HL-60/S4 (cell line): ENCODE results near the gene PNISR.

Experiments used
- in situ Hi-C: fragments of 300-500 bp; cut with MboI; formaldehyde crosslinking; loops from 2 replicates; pipeline ENCODE4 v1.14.3; 2022; ENCODE audit warnings: low sequenced_read_pairs

The PNISR gene, protein sequence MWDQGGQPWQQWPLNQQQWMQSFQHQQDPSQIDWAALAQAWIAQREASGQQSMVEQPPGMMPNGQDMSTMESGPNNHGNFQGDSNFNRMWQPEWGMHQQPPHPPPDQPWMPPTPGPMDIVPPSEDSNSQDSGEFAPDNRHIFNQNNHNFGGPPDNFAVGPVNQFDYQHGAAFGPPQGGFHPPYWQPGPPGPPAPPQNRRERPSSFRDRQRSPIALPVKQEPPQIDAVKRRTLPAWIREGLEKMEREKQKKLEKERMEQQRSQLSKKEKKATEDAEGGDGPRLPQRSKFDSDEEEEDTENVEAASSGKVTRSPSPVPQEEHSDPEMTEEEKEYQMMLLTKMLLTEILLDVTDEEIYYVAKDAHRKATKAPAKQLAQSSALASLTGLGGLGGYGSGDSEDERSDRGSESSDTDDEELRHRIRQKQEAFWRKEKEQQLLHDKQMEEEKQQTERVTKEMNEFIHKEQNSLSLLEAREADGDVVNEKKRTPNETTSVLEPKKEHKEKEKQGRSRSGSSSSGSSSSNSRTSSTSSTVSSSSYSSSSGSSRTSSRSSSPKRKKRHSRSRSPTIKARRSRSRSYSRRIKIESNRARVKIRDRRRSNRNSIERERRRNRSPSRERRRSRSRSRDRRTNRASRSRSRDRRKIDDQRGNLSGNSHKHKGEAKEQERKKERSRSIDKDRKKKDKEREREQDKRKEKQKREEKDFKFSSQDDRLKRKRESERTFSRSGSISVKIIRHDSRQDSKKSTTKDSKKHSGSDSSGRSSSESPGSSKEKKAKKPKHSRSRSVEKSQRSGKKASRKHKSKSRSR

DNA sequence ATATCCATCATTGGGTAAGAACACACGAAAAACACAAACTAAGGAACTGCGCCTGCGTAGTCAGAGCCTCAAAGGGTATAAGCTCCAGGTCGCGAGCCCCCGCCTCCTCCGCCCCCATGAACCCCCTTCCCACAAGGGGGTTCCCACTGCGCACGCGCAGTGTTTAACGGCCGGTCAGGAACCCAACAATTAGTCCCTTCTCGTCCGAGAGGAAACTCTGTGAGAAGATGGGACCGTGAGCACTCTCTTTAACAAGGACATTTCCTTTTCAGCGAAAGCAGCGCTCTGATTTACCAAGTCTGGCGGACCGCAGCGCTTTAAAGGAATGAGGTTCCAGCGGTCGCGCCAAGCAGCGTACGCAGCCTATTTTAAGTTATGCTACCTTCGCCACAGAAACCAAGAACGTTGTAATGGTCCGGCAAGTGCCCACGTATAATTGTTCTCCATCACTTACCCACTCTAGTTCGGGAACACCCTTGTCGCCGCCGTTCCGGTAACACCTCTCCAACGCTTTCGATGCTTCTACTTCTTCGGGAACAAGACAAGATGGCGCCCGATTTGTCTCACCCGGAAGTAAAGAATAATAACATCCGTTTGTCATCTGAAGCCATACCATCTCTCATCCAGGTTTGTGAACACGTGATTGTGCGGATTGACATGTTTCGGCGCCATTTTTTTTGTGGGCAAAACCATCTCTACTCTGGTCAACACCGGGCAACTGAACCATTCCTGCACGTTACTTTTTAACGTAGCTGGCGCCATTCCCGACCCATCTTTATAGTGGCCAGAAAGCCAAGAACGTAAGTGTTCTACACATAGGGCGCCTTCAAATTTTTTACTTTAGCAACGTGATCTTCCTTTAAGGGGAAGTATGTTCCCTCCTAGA is at the start of gene PNISR:
TSS of gene PNISR (minus strand) at position 548 of the 886 bp plus-strand sequence. CDS start 10,649 bp downstream, outside the sequence.
- in situ Hi-C loops = no loop called here

DNA sequence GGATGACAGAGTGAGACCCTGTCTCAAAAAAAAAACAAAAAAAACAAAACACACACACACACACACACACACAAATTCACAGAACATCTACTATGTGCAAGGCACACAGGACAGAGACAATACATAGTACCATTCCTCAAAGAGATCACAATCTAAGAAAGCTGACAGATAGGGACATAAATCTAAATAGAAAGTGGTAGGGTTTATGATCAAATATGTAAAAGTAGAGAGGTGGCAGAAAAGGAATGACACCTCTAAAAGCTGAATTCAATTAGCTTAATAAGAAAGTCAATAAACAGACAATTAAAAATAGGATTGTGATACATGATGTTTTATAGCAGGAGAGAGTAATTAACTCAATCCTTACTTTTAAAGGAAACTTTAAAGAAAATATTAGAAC is 48.6 kb upstream of the PNISR start:
- in situ Hi-C loops = loop anchor here (25.0 kb wide), 1 partner anchor 264 kb away; no protein-coding TSS in a partner anchor

DNA sequence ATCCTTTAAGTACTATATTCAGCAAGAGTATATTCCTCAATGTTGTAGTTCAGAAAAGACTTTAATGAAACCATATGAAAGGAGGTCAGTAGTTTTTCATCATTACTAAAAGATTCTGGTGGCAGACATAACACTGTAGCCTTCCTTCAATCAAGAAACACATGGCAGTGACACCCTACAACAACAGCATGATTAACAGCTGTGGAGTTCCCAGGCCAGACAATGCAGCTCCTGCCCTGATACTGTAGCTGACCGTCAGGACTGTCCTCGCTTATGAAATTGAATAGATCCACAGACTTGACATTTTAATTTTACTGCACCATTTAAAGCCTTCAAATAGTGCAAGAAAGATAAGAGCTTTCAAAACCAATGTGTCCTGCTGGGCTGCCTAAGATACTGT is 46.5 kb upstream of the PNISR start:
- in situ Hi-C loops = loop anchor here (25.0 kb wide), 1 partner anchor 266 kb away; no protein-coding TSS in a partner anchor

DNA sequence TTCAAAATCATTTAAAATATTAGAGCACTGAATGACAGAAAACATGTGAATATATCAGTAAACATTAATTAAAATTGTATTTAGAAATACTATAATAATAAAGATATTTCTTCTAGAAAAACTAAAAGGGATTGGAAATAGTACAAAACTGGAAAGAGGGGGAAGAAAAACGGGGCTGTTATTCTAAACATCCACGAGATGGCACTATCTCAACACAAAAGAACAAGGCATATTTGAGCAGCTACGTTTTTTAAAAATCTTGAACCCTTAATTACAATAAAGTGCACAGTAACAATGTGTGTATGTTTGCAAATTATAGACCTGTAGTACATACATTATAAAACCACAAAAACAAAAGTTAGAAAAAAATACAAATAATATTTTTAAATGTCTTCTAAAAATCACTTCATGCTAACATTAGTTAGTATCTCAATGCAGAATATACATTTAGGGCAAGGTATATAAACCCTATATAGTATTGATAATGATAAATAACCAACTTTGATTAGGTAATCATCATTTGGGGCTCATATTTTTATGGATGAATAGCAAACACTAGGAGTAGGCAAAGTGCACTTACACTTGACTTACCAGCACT is 42.5 kb upstream of the PNISR start:
- in situ Hi-C loops = loop anchor here (25.0 kb wide), 1 partner anchor 270 kb away; no protein-coding TSS in a partner anchor

DNA sequence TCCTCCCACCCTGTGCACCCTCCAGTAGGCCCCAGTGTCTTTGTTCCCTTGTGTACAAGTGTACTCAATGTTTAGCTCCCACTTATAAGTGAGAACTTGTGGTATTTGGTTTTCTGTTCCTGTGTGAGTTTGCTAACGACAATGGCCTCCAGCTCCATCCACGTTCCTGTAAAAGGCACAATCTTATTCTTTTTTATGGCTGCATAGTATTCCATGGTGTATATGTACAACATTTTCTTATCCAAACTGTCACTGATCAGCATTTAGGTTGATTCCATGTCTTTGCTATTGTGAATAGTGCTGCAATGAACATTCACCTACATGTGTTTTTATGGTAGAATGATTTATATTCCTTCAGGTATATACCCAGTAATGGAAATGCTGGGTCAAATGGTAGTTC is 34.0 kb upstream of the PNISR start:
- in situ Hi-C loops = loop anchor here (25.0 kb wide), 1 partner anchor 278 kb away; no protein-coding TSS in a partner anchor

DNA sequence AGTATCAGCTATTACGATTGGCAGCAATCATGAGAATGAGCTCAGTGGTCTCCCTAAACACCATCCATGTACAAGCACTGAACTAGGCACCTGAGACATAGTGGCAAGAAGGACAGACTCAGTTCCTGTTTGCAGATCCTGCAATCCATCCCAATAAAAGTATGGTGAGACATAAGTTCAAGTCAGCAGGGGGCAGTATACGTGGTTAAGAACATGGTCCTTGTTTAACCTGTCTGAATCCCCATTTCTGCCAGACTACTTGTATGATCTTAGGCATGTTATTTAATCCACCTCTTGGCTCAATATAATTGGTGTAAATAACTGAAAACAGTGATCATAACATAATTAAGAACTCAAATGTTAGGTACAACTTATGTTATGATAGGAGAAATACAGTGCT is 33.2 kb upstream of the PNISR start:
- in situ Hi-C loops = loop anchor here (25.0 kb wide), 1 partner anchor 279 kb away; no protein-coding TSS in a partner anchor

DNA sequence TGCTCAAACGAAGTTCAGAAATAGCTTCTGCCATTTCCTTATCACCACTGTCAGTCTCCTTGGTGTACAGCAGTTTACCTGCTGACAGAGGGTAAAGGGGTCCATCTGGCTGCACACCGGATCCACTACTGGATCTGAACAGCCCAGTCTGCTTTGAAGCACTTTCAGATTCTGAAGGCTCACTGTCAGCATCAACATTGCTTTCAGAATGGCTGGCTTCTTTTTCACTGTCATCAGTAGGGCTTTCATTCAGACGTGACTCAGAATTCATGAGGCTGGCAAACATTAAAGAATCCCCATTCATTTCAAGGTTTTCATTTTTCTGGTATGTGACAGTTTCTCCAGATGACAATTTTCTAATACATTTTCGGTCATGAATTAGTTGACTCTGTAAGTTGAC is 21.0 kb upstream of the PNISR start:
- in situ Hi-C loops = no loop called here

DNA sequence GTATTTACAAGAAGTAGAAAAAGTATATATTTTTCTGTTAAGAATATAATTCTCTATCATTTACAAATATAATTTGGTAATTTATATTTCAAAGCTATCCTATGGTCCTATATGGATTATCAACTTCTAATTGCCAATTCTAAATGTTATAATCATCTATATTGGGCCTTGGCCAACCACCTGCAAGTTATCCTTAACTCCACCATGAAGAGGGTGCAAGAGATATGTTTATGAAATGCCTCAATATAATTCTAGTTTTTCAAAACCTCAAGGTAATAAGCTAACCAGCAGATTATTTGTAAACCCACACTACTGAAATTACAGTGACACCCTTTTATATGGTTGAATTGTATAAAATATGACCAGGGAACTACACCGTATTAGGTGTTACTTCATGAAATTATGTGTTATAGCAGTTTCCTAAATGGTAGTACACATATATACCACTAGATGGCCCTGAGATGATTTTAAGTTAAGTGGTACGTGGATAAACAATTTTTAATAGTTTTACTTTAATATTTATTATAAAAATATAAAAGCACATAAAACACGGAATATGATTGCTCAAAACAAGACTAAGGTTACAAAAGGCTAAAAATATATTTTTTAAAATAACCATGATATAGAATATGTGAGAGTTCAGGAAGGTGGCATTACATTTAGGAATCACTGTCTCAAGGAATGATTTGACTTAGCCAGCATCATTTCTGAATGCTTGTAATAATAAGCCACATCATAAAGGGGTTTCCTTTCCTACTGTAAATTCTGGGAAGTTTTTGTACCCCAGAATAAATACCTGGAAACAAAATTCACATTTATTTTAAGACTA is 9.8 kb upstream of the PNISR start:
- in situ Hi-C loops = no loop called here

DNA sequence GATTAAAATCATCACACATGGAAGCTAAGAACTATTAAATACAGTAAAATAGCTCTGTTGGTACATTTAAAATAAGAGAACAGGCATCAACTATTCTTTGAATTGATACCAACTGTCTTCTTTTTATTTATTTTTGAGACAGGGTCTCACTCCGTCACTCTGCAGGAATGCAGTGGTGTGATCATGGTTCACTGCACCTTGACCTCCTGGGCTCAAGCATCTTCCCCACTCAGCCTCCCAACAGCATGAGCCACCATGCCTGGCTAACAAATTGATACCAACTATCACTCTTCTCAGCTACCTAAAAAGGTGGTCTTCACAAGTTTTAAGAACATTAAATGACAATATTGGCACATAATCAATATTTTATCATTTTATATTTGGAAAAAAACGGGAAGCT is 7.8 kb upstream of the PNISR start:
- in situ Hi-C loops = no loop called here

DNA sequence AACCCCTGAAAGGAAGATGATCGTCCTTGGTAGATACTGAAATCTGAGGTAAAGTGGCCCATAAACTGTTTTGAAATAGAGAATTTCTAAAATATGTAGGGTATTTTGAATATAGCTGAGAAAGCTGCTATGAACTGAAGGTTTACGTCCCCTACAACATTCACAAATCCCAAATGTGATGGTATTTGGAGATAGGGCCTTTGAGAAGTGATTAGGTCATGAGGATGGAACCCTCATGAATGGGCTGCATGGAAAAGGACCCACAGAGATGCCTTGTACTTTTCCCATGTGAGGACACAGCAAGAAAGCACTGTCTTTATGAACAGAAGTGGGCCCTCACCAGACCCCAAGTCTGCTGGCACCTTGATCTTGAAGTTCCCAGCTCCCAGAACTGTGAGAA is 6.8 kb upstream of the PNISR start:
- in situ Hi-C loops = no loop called here

DNA sequence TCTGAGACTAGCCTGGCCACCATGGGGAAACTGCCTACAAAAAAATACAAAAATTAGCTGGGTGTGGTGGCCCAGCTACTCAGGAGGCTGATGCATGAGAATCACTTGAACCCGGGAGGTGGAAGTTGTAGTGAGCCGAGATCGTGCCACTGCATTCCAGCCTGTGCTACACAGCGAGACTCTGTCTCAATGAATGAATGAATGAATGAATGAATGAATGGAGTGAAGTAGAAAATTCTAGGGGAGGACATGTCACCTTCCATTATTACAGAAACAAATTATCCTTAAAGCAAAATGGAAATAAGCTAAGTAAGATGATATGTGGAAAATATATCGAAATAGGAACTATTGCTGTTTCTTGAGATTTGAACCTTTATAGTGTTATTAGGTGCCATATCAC is 2.9 kb upstream of the PNISR start:
- in situ Hi-C loops = no loop called here

DNA sequence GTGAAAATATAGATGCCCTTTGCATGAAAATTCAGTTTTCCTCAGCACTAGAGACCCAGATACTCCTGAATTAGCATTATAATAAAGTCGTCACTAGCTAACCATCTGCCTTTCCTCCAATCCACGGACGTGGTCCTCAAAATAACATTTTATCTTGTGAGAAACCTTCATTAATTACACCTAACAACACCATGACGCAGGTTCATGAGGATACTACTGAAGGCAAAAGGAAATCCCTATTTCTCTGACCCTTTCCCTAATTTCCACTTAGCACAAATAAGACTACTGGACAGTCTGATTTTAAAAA is 1.3 kb upstream of the PNISR start:
- in situ Hi-C loops = no loop called here

DNA sequence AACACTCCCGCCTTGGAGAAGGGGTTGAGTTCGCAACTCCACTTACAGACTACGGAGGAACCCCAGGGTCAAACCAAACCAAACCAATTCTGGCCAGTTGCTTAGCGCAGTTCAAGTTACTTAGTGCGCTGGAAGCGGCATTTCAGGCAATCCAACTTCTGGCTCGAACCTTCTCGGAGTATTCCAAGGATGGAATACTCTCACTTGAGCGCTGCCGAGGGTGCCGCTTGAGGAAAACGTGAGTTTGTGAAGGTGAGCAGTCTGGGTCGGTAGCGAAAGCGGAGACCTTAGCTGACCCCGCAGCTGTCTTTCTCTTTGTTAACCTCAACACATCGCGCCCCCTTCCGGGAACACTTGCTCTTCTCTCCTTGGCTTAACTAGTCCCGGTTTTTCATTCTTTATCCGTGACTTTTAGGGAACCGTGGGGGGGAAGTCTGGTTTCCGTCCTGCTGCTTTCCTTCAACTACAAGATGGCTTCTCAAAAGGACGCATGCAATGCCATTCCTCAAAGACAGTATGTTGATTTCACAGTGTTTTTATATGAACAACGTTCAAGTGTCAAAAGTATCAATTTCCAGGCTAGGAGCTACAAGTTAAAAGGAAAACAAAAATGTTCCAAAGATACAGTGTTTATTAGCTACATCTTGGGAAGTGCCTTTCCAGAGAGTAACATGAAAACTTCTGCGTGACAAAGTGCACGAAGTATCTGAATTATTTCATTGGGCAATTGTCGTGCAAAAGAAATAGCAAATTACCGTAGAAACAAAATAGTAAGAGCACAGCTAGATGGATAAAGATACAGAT is 741 bp upstream of the PNISR start:
- in situ Hi-C loops = no loop called here

DNA sequence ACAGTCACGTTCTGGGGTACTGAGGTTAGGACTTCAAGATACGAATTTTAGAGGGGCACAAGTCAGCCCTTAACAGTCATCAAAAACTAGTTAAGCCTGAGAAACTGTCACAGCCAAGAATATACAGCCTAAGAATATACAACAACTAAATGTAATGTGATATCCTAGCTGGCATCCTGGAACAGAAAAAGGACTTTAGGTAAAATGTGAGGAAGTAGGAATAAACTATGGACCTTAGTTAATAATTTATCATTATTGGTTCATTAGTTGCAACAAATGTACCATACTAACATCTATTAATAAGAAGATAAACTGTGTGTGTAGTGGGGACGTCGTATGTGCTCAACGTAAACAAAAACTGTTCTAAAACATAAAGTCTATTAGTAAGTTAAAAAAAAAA is 1.1 kb downstream of the PNISR start:
- in situ Hi-C loops = no loop called here

DNA sequence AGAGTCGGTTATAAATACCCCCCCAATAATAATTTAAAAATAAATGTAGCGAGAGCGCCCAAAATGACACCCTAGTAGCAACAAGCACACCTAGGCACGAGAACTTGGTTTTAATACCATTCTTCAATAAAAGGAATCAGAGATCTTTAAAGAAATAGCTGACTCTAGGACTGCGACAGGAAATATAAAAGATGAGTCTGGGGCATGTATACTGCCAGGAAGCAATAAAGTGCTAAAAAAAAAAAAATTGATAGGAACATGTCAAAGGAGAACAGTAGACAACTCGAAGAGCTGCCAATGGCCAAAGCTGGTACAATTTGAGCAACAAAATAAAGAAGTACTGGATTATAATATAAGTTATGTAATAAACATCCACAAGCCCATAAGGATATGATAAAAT is 2.2 kb downstream of the PNISR start:
- in situ Hi-C loops = no loop called here

DNA sequence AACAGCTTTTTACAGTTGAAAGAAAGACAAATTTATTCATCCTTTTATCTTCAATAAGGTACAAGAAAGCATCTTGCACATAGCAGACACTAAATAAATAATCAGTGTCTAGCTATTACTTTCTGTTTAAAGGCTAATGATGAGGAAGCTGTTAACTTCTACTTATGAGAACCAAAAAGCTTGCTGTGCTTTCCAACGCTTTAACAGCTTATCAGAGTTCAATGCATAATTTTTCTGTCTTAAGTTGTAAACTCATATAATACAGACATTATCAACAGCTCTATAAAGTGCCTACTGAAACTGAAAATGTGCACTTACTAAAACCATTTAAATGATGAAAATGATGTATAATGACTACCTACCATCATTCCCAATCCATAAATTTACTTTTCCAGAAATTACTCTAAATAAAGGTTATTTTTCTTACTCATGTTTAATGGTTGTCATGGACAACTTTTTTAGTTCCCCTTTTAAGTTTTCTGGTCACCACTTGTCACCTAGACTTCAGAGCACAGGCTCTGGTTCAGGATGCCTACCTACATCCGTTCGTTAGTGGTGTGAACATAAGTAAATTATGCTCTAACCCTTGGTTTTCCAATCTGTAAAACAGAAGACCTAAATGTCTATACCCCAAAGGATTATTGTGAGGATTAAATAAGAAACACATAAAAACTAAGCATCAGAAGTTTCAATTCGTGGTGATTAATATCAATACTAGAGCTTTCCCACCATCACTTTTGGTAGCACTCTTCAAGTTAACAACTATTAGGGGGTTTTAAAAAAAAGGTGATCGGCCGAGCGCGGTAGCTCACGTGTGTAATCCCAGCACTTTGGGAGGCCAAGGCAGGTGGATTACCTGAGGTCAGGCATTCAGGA is 8.0 kb downstream of the PNISR start:
- in situ Hi-C loops = no loop called here

DNA sequence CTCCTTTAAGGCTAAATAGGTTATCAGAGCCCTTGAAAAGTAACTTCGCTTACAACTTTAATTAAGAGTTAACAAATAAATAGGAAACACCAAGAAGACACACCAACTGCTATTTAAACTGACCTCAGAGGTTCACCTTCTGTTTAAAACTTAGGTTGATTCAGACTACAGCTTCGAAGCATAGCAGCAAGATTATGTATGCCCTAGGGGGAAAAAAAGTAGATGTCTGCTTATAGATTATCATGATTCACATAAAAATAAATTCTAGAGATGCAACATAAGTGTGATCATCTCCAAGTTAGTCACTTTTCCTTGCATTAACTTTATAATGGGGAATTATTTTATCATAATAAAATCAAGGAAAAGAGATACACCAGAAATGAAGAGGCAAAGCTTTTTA is 8.9 kb downstream of the PNISR start:
- in situ Hi-C loops = no loop called here

DNA sequence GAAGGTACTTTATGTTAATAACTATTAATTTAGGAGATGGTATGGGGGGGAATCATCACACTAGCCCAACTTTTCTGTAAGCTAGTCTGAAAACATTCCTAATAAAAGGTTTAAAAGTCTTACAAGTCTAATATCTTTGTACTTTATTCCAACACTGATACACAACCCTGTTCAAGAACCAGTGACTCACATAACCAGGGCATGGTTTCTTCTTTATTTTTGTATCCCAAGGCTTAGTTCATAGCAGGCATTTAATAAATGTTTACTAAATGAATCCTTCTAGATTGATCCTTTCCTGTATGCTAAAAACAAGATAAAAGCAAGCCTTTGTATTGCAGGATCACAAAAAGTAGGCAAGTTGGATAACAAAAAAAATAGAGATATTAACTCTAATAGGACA is 9.7 kb downstream of the PNISR start:
- in situ Hi-C loops = no loop called here
